KG1 (cell line): Measurements from ENCODE around the gene CHCHD1.
A peak's percentile ranks its signal among the peaks of the same experiment; 100 is the strongest.
"Not testable (repeated sequence)": the region's sequence is repeated elsewhere in the genome, so short reads cannot be mapped to it uniquely, and the experiment has no call there.

Experiments
- DNase-seq: peaks from one replicate; lab custom pipeline; 2025; lab: John Stamatoyannopoulos, UW

CHCHD1 gene

DNA sequence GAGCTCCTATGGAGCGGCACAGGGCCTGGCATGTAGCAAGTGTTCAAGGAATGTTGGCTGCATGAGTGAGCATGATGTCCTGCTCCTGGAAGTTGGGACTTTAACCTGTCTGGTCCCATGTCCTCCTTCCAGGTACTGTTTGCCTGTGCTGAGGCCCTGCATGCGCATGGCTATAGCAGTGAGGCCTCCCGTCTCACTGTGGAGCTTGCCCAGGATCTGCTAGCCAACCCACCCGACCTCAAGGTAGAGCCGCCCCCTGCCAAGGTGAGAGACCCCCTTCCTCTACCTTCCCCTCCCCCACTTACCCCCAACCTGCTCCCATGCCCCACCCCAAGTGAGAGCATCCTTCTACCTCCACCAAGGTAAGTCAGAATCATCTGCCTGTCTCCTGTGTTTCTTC lies 11.6 kb downstream of the CHCHD1 start:
- DNase-seq: no peak

GRCh38 chr10:73795491-73795890 lies 13.6 kb downstream of the CHCHD1 start:
- not testable (repeated sequence) for DNase-seq

- DNase-seq: not testable (repeated sequence)
Observed at GRCh38 chr10:73796035-73796434, 14.2 kb downstream of the CHCHD1 start.

GRCh38 chr10:73796766-73797165 lies 14.9 kb downstream of the CHCHD1 start:
- no peak for DNase-seq

DNA sequence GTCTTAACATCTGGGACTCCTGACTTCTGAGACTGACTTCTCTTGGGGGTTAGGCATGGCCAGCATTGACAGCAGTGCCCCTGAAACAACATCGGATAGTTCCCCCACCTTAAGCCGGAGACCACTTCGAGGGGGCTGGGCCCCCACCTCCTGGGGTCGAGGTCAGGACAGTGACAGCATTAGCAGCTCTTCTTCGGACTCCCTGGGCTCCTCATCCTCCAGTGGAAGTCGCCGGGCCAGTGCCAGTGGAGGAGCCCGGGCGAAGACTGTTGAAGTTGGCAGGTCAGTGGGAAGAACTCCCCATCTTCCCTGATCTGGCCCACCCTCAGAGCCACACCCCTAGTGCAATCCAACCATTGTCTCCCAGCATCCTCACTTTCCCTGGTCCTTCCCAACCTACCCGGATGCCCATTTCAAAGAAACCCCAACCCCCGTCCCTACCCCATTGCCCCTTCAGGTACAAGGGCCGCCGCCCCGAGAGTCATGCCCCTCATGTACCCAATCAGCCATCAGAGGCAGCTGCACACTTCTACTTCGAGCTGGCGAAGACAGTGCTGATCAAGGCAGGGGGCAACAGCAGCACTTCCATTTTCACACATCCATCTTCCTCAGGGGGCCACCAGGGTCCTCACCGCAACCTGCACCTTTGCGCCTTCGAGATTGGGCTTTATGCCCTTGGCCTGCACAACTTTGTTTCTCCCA lies 15.6 kb downstream of the CHCHD1 start:
- no peak for DNase-seq

GRCh38 chr10:73798087-73798486 lies 16.2 kb downstream of the CHCHD1 start:
- no peak for DNase-seq

DNA sequence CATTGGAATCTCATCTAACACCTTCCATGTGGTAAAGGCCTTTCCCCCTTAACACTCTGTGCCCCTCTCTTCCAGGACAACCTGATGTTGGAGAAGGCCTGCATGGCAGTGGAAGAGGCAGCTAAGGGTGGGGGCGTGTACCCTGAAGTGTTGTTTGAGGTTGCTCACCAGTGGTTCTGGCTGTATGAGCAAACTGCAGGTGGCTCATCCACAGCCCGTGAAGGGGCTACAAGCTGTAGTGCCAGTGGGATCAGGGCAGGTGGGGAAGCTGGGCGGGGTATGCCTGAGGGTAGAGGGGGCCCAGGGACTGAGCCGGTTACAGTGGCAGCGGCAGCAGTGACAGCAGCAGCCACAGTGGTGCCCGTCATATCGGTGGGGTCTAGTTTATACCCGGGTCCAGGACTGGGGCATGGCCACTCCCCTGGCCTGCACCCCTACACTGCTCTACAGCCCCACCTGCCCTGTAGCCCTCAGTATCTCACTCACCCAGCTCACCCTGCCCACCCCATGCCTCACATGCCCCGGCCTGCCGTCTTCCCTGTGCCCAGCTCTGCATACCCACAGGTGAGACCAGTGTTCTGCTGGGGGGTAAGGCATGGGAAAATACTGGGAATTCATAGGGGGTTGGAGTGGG lies 17.2 kb downstream of the CHCHD1 start:
- no peak for DNase-seq

GRCh38 chr10:73799899-73800559 lies 18.2 kb downstream of the CHCHD1 start:
- no peak for DNase-seq

GRCh38 chr10:73800560-73801252 lies 18.9 kb downstream of the CHCHD1 start:
- DNase-seq: no peak

- no peak for DNase-seq
Observed at GRCh38 chr10:73801253-73801590, 19.4 kb downstream of the CHCHD1 start.

- DNase-seq: no peak
Observed at GRCh38 chr10:73802276-73802991, 20.6 kb downstream of the CHCHD1 start.

DNA sequence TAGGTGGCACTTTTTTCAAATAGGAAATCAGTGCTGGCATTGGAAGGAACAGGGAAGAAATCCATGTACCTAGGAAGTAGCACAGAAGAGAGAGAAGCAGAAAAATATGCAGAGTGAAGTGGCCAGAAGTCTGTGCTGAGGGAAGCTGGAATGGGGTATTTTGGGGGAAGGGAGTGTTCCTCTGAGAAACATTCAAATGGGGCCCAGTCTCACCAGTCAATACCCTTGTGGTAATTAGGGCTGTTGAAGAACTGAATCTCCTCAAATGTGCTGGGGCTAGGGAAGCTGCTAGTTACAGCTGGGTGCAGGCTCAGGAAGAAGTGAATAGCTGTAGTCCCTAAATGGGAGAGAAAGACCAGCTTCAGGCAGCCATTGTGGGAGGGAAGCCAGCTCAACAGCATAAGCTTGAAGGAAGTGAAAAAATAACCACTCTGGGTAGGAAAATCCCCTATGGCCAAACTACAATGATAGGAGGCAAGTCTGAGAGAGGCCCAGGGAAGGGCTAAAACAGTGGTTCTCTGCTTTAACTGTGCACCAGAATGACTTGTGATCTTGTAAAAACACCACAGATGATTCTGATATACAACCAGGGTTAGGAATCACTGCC lies 21.9 kb downstream of the CHCHD1 start:
- no peak for DNase-seq

GRCh38 chr10:73806176-73806950 lies 24.5 kb downstream of the CHCHD1 start:
- DNase-seq: no peak

- DNase-seq: no peak
Observed at GRCh38 chr10:73807471-73807870, 25.6 kb downstream of the CHCHD1 start.

GRCh38 chr10:73808021-73808815 lies 26.4 kb downstream of the CHCHD1 start:
- no peak for DNase-seq

GRCh38 chr10:73809061-73809818 lies 27.4 kb downstream of the CHCHD1 start:
- DNase-seq: no peak

- DNase-seq: no peak
Observed at GRCh38 chr10:73810358-73810734, 28.5 kb downstream of the CHCHD1 start.

DNA sequence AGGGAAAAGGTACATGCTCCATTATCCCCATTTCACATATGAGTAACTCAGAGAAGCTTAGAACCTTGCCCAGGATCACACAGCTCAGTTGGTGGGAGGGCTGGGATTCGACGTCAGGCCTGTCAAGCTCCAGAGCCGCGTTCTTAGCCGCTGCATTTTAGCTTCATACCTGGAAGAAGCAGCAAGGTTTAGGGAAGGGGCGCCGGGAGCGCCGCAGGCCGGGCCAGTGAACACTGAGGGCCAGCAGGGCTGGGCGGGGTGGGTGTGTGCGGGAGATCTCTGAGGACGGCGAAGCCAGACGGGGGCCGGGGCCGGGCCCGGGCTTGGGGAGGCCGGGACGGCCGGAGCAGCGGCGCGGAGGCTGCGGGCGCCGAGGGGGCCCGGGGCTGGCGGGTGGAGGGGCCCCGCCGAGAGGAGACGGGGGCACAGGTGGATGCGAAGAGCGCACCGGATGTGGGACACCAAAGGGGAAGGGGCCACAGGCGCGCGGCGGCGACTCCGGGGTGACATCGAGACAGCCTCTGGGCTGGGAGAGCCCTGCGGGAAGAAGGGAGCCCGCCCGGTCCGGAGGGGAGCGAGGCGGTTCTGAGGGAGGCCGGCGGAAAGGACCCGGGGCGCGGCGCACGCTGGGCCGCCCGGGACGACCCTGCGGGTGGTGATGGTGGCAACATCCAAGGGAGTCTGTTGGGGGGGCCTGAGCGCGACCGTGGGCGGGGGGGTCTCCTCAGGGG lies 29.1 kb downstream of the CHCHD1 start:
- DNase-seq: peak; percentile 54

GRCh38 chr10:73812657-73813056 lies 30.8 kb downstream of the CHCHD1 start:
- DNase-seq: no peak
